ENCODE measurements around the gene UGT2A1. TPM values are rescaled to one million over a fixed set of nuclear protein-coding genes. Genes with fewer than 3 reads are reported as not detected.

UGT2A1 gene
- total RNA-seq, result not detected
- under 1 TPM in 2 of 6 donors, not detected in 4; 0.07 to 0.13 TPM for polyA plus RNA-seq (ENCODE audit: insufficient read length in 6 of 6)
- long read RNA-seq, donor 1, result 0 reads
- long read RNA-seq, donor 2, result 0 reads
- long read RNA-seq, donor 3, result 0 reads
- long read RNA-seq, donor 4, result 0 reads
- long read RNA-seq, donor 5, result 0 reads
- long read RNA-seq, donor 6, result 0 reads
- long read RNA-seq, donor 7, result 0 reads
- long read RNA-seq, donor 8, result 0 reads
- long read RNA-seq, donor 9, result 0 reads
- long read RNA-seq, donor 10, result 0 reads
- long read RNA-seq, donor 11, result 0 reads
- long read RNA-seq, donor 12, result 0 reads

GRCh38 chr4:69653147-69653546, at the start of gene UGT2A1:
TSS of gene UGT2A1 (minus strand) at chr4:69653247. CDS start at chr4:69647644, 5,603 bp downstream.
- no peaks in the 10 kb centered on the region for H3K9me3 ChIP-seq
- H3K4me1 ChIP-seq, result no peaks in the 10 kb centered on the region
- TF ChIP-seq CTCF (IDR thresholded peaks at IDR 0.05), result no peak
- no peak within 1 kb of the TSS for H3K4me3 ChIP-seq
- ATAC-seq, result no peak
- no peaks in the 10 kb centered on the region for H3K36me3 ChIP-seq
- intact Hi-C loops (cut with DNase I), result no loop called here
- DNase-seq, result no peak
- no peaks in the 10 kb centered on the region for H3K27me3 ChIP-seq
- no peak within 1 kb of the TSS for H3K27ac ChIP-seq

GRCh38 chr4:69702201-69702600, 49.2 kb upstream of the UGT2A1 start:
- H3K9me3 ChIP-seq, result peaks cover 0 to 10% of the 10 kb centered on the region in 2 donors
- intact Hi-C loops (cut with DNase I), result no loop called here
- no peaks in the 10 kb centered on the region for H3K4me1 ChIP-seq
- TF ChIP-seq CTCF (IDR thresholded peaks at IDR 0.05), result no peak
- no peaks in the 10 kb centered on the region for H3K27me3 ChIP-seq
- H3K27ac ChIP-seq, result no peak overlapping the region
- H3K4me3 ChIP-seq, result no peak overlapping the region
- H3K36me3 ChIP-seq, result no peaks in the 10 kb centered on the region
- ATAC-seq (no peak), DNase-seq (no peak)

- H3K27ac ChIP-seq, result no peak overlapping the region
- H3K27me3 ChIP-seq, result no peaks in the 10 kb centered on the region
- DNase-seq (no peak), ATAC-seq (no peak)
- no peaks in the 10 kb centered on the region for H3K4me1 ChIP-seq
- H3K4me3 ChIP-seq, result no peak overlapping the region
- TF ChIP-seq CTCF (IDR thresholded peaks at IDR 0.05), result no peak
- no peaks in the 10 kb centered on the region for H3K36me3 ChIP-seq
- peaks cover 0 to 10% of the 10 kb centered on the region in 2 donors for H3K9me3 ChIP-seq
- intact Hi-C loops (cut with DNase I), result no loop called here
Measured at GRCh38 chr4:69701696-69702095, 48.6 kb upstream of the UGT2A1 start.

GRCh38 chr4:69697536-69698242, 44.6 kb upstream of the UGT2A1 start:
- no peak overlapping the region for H3K27ac ChIP-seq
- H3K4me1 ChIP-seq, result no peaks in the 10 kb centered on the region
- peaks cover 0 to 10% of the 10 kb centered on the region in 2 donors for H3K9me3 ChIP-seq
- intact Hi-C loops (cut with DNase I), result no loop called here
- TF ChIP-seq CTCF (IDR thresholded peaks at IDR 0.05), result no peak
- H3K36me3 ChIP-seq, result no peaks in the 10 kb centered on the region
- ATAC-seq (no peak), DNase-seq (no peak)
- no peak overlapping the region for H3K4me3 ChIP-seq
- no peaks in the 10 kb centered on the region for H3K27me3 ChIP-seq

- H3K27ac ChIP-seq, result no peak overlapping the region
- no peaks in the 10 kb centered on the region for H3K36me3 ChIP-seq
- no peaks in the 10 kb centered on the region for H3K27me3 ChIP-seq
- peaks cover 3 to 5% of the 10 kb centered on the region in 2 donors for H3K4me1 ChIP-seq
- intact Hi-C loops (cut with DNase I), result loop anchor here in 1 of 2 donors (5.0 kb wide), 1 partner anchor 193 kb away; no protein-coding TSS in a partner anchor
- H3K4me3 ChIP-seq, result no peak overlapping the region
- H3K9me3 ChIP-seq, result no peaks in the 10 kb centered on the region
- TF ChIP-seq CTCF (IDR thresholded peaks at IDR 0.05), result peak; percentile 43 to 44
- ATAC-seq (peak; percentile 81), DNase-seq (peak in 2 of 4 donors; percentile 54 to 73)
Measured at GRCh38 chr4:69689599-69689998, 36.6 kb upstream of the UGT2A1 start.

Measured in left lung (tissue), 14 donors.